ENCODE data around the gene DHX34.
A peak's percentile ranks its signal among the peaks of the same experiment; 100 is the strongest.

DNA sequence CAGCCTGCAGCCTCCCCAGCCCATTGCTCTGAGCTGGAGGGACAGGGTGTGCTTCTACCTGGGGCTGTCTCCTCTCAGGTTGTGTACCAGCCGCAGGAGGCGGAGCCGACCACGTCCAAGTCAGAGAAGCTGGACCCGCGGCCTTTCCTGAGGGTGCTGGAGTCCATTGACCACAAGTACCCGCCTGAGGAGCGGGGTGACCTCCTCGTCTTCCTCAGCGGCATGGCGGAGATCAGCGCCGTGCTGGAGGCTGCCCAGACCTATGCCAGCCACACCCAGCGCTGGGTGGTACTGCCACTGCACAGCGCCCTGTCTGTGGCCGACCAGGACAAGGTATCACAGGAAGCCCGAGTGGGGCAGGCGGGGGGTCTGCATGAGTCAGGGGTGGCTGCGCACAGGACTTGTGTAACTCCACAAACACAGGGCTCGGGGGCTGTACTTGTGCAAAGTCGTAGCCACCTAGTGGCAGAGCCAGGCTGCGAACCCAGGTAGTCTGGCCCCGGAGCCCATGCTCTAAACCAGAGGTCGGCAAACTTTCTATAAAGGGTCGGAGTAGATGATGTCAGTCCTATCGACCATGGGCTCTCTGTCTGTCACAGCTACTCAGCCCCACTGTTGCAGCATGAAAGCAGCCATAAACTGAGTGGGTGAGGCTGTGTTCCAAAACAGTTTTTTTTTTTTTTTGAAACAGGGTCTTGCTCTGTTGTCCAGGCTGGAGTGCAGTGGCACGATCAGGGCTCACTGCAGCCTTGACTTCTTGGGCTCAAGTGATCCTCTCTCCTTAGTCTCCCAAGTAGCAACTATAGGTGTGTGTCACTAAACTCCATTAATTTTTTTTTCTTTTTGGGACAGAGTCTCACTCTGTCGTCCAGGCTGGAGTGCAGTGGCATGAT is 8.9 kb downstream of the DHX34 start:
- TF ChIP-seq EZH2 (IDR thresholded peaks at IDR 0.05; ENCODE audit: low read depth) (no peak), CTCF (conservative IDR thresholded peaks at IDR 0.05) (peak; percentile 46; the same call in 1 of the 2 replicates)

Data from PC-9 (cell line).